OCI-LY7 (cell line): ENCODE measurements around the gene PALMD.

Source experiments
- EZH2phosphoT487 ChIP-seq: fragments of 200-600 bp; sonication (generic); IDR thresholded peaks from 2 replicates; pipeline ENCODE4 v1.6.1; 2018; ENCODE audit warnings: low read depth, borderline replicate concordance, mild to moderate bottlenecking, mixed run types, antibody characterized with exemption, low read length, moderate library complexity, mixed read lengths
- TF ChIP-seq, protein P1 (sequence below): fragments of 200-600 bp; sonication (generic); conservative IDR thresholded peaks from 2 replicates; pipeline ENCODE4 v1.5.1; 2014; ENCODE audit warnings: mild to moderate bottlenecking, antibody characterized with exemption, low read length, moderate library complexity, mixed read lengths

DNA sequence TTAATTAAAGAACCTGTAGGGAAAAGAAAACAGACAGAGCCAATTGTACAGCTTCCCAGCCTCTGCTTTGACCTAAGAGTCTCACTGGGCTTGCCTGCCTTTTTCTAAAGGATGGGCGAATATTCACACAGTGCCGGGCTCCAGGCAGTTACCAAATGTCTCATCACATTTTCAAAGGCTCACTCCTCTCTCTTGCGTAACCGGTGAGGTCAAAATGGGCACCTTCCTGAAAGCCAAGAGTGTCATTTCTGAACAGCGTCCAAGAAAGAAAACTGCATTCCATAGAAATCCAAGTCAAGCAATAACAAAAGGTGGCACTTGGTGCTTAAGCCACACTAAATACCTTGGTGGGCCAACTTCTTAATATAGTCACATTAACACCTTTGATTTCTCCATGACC is 710 bp upstream of the PALMD start:
- TF ChIP-seq, protein P1, sequence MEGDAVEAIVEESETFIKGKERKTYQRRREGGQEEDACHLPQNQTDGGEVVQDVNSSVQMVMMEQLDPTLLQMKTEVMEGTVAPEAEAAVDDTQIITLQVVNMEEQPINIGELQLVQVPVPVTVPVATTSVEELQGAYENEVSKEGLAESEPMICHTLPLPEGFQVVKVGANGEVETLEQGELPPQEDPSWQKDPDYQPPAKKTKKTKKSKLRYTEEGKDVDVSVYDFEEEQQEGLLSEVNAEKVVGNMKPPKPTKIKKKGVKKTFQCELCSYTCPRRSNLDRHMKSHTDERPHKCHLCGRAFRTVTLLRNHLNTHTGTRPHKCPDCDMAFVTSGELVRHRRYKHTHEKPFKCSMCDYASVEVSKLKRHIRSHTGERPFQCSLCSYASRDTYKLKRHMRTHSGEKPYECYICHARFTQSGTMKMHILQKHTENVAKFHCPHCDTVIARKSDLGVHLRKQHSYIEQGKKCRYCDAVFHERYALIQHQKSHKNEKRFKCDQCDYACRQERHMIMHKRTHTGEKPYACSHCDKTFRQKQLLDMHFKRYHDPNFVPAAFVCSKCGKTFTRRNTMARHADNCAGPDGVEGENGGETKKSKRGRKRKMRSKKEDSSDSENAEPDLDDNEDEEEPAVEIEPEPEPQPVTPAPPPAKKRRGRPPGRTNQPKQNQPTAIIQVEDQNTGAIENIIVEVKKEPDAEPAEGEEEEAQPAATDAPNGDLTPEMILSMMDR = no peak
- TF ChIP-seq EZH2phosphoT487 = no peak
